Skin of body (tissue), 2 donors: Measurements from ENCODE around the gene ABCB8. TPM values are rescaled to one million over a fixed set of nuclear protein-coding genes. Genes with fewer than 3 reads are reported as not detected.

Experiments used
- DNase-seq: peaks from one replicate; lab custom pipeline; 2025; lab: John Stamatoyannopoulos, UW
- total RNA-seq: library from RNA; depleted of rRNA; stranded (reverse); fragments of >200 nt; gene quantifications from one replicate; pipeline ENCODE4 v1.2.3, GENCODE V29; 2014

Gene ABCB8
- total RNA-seq, 1 donor from 2014 or later = 13.2 TPM

- no peak for DNase-seq
These were observed 28.6 kb downstream of the ABCB8 start for GRCh38 chr7:151056666-151057505.

DNA sequence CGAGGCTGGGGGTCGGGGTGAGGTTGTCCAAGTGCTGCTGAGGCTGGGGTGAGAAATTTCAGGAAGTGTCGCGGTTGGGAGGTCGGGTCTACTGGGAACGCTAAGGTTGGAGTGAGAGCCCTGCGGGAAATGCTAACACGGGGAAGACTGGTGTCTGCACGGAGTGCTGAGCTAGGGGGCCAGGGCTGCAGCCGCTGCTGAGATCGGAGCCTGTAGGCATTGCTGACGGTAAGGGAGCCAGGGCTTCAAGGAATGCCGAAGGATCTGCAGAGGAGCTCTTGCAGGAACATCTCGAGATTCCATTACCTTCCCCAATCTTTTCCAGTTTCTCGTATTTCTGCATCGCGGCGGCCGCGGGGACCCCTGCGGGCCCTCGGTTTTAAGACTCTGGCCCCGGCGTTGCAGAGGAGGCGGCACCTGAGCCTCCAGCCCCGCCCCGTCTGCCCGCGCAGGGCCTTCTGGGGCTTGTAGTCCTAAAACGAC, 29.3 kb downstream of the ABCB8 start, which contains the start of gene CDK5:
Gene CDK5, minus strand, starts transcription at position 392 of the 483 bp plus-strand sequence. Its CDS starts 49 bp downstream, at position 343.
- DNase-seq = no peak

DNA sequence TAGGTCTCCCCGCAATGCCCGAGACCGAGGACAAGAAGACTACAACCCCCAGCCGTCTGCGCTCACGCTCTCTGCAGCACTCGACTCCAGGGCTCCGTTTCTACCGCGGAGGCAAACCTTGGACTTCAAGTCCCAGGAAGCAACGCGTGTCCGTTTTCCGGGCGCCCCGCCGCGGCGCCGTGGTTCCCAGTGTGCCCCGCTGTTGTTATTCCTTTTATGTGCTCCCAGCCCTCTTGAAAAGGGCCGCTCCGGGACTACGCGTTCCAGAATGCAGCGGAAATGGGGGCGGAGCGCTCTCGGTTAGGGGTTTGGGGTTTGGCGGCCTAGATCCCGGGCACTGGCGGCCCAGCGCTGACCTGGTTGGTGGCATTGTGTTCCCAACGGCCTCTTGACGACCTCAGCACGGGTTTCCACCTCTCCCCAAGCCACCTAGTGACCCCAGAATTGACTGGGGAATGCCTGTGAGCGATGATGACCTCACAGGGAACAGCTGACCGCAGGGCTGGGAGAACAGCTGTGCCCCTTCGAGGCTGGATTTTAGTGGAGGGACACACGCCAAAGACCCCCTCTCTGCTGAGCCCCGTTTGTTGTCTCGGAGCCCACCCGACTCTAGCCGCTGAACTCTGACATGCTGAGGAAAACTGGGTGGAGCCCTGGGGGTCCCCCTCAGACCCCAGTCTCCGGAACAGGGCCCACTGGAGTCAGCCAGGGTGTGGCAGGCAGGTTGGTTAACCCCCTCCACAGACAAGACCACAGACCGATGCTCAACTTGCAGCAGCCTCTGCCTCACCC, 29.9 kb downstream of the ABCB8 start:
- DNase-seq = peak; percentile 100

DNA sequence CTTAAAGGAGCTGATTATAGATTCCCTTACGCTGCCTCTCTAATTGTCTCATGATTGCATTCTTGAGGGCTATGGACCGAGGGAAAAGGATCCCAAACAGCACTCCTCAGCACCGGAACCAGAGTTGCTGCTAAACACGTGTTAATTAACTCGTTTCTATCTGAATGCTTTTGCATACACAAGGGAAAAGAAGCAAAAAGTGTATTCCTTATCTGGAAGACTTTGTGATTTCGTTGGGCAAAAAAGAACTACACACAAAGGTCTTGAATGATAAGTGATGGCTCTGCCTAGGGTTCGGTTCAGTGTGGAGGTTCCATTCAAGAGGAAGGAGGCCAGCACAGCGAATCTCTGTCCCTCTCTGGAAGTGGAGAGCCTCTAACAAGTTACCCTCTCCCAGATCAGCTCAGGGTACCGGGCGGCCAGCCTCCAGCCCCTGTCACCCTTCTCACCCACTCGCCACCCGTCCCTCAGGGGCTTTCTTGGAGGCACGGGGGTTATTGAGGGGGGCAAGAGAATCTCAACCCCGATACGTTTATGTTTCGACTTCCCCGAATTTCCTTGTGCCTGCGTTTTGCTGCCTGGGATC, 30.6 kb downstream of the ABCB8 start:
- peak; percentile 49 for DNase-seq

GRCh38 chr7:151059367-151060112, 31.3 kb downstream of the ABCB8 start, which contains the start of gene SLC4A2:
Gene SLC4A2 (plus strand): TSS chr7:151059589. CDS start chr7:151061988, 2,399 bp downstream.
- DNase-seq = peak; percentile 82

DNA sequence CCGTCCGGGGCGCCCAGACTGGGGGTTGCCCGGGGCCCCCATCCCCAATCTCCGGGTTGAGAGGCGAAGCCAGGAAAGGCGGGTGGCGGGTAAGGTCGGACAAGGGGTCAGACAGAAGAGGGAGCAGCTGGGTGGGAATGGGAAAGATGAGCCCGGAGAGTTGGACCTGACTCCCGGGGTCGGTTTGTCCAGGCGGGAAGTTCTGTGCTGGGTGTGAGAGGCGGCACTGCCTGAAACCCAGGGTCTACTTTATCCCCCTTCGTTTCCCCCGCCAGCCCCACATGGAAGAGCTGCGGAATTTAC, 31.8 kb downstream of the ABCB8 start:
- DNase-seq = no peak

- peak; percentile 17 for DNase-seq
These were observed 32.4 kb downstream of the ABCB8 start for GRCh38 chr7:151060416-151061212.

DNA sequence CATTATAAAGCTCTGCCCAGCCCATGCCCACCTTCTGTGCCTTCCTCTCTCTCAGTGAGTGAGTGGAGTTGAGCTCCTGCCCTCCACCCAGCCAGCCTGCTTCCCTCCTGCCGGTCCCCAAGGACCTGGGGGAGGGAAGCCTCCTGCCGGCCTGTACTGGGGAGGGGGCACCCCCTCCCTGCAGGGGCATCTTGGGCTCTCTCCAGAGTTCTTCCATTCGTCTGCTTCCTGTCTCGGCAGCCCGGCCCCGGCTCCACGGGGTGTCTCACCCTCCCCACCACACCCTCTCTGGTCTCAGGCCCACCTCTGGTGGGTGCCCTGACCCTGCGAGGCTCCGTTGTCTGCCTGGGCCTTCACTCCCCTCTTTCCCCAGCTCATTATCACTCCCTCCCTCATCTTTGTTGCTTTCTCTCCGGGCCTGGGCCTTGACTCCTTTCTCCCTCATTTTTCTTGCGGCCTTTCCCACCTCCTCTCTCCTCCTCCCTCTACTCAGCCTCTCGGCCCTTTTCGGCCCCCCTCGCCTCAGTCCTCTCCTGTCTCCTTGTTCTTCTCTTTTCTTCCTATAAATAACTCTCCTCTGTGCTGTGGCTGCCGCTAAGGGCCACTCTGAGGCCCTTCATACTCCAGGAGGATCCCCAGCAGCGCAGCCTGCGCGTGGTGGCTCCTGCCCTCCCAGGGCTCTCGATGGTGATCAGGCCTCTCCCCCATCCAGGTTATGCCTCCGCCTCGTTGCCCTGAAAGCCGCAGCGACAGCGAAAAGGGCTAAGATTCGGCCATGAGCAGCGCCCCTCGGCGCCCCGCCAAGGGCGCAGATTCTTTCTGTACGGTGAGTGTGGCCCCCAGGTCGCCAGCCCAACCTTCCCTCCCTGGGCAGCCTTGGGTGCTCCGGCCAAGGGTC, 33.2 kb downstream of the ABCB8 start:
- DNase-seq = no peak

GRCh38 chr7:151062111-151062398, 33.8 kb downstream of the ABCB8 start:
- DNase-seq = no peak

- DNase-seq = no peak
These were observed 34.4 kb downstream of the ABCB8 start for GRCh38 chr7:151062399-151063211.

GRCh38 chr7:151063212-151063561, 34.9 kb downstream of the ABCB8 start:
- no peak for DNase-seq

DNA sequence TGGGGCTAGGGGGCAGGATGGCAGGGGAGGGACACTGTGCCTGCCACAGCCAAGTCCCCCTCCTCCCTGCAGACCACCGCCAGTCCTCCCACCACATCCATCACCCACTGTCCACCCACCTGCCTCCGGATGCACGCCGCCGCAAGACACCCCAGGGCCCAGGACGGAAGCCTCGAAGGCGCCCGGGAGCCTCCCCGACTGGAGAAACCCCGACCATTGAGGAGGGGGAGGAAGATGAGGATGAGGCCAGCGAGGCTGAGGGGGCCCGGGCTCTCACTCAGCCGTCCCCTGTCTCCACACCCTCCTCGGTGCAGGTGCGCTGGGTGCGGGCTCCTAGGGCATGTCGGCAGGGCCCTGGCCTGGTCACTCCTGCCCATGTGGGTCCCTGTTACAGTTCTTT, 36.2 kb downstream of the ABCB8 start:
- DNase-seq = no peak

- no peak for DNase-seq
These were observed 36.7 kb downstream of the ABCB8 start for GRCh38 chr7:151064993-151065392.

DNA sequence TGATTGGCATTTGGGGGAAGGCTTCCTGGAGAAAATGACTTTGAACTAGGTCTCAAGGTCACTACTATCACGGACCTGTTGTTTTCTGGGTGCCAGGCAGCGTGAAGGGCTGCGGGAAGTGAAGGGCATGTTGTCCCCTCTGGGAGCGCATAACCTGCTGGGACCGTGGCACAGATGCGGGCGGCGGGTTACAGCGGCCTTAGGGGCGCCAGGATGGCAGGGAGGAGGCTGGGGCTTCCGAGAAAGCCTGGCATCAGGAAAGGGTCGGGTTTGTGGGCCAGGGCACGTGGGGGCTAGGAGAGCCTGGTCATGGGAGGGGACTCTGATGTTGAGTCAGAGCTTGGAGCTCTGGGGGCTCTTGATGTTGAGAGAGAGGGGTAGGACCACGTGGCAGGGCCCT, 37.3 kb downstream of the ABCB8 start:
- no peak for DNase-seq

DNA sequence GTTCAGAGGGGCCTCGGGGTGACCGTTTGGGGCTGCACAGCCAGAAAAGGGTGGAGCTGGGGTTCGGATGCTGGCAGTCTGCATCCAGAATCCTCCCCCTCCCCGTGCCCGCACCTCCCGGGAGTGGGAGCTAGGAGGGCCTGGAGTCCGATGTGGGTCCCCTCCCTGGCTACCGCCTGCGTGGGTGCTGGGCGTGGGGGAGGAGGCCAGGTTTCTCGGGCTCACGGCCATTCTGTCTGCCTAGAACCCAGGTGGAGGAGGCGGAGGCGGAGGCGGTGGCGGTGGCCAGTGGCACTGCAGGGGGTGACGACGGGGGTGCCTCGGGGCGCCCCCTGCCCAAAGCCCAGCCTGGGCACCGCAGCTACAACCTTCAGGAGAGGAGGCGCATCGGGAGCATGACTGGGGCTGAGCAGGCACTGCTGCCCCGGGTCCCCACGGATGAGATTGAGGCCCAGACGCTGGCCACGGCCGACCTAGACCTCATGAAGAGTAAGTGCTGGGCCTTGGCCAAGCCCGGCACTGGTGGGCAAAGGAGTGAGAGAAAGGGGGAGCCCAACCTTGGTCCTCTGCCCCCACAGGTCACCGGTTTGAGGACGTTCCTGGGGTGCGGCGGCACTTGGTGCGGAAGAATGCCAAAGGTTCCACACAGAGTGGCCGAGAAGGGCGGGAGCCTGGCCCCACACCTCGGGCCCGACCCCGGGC, 38.2 kb downstream of the ABCB8 start:
- no peak for DNase-seq

GRCh38 chr7:151068069-151068773, 40.0 kb downstream of the ABCB8 start:
- DNase-seq = no peak

DNA sequence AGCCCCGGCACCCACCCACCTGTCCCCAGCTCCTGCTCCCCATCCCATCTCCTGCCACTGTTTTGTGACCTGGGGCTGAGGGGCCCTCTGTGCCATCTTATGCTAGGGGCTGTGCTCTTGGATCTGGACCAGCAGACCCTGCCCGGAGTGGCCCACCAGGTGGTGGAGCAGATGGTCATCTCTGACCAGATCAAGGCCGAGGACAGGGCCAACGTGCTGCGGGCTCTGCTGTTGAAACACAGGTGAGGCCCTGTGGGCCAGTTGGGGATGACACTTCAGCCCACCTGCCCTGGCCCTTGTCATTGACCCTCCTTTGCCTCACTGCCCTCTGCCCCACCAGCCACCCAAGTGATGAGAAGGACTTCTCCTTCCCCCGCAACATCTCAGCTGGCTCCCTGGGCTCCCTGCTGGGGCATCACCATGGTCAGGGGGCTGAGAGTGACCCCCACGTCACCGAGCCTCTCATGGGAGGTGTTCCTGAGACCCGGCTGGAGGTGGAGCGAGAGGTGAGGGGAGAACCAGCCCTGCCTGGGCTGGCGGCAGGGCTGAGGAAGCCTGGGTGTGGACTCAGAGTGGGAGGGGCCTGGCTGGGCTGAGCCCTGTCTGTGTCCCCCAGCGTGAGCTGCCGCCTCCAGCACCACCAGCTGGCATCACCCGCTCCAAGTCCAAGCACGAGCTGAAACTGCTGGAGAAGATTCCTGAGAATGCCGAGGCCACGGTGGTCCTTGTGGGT, 41.8 kb downstream of the ABCB8 start:
- DNase-seq = no peak
